CD14-positive monocyte (primary cell): Measurements from ENCODE around the gene STMP1. TPM values are rescaled to one million over a fixed set of nuclear protein-coding genes. Genes with fewer than 3 reads are reported as not detected.

Source experiments
- DNase-seq, 3 donors: peaks; one replicate each; pipeline ENCODE4 v3.0.0-alpha.2; 2011 to 2022
- H2AFZ ChIP-seq: 2 replicates; pipeline ENCODE4 v1.6.0; 2012; ENCODE audit warnings: mild to moderate bottlenecking, low read depth, low read length, inconsistent platforms; ENCODE audit not compliant: insufficient read depth, poor library complexity, severe bottlenecking
- H3K27ac ChIP-seq, 2 donors: 1 replicate in 1 of 2; 2 replicates in 1 of 2; pipeline ENCODE4 v1.5.1; 2012 to 2013; ENCODE audit warnings: low read length in 2 of 2, control low read depth in 1 of 2, inconsistent platforms in 1 of 2, low read depth in 1 of 2, mild to moderate bottlenecking in 1 of 2
- H3K27me3 ChIP-seq, 2 donors: one replicate each; pipeline versions ENCODE4 v1.6.0 to v1.6.1; 2011 to 2013; ENCODE audit warnings: low read length in 2 of 2; ENCODE audit not compliant: control insufficient read depth in 2 of 2, insufficient read depth in 2 of 2
- H3K36me3 ChIP-seq, 2 donors: replicated peaks in 1 of 2; 1 replicate in 1 of 2; 2 replicates in 1 of 2; pipeline versions ENCODE4 v1.5.1 to v1.6.1; 2012 to 2013; ENCODE audit warnings: low read length in 2 of 2, control low read depth in 1 of 2, inconsistent platforms in 1 of 2, mild to moderate bottlenecking in 1 of 2; ENCODE audit not compliant: insufficient read depth in 2 of 2, control insufficient read depth in 1 of 2
- H3K4me1 ChIP-seq, 2 donors: 1 replicate in 1 of 2; 2 replicates in 1 of 2; pipeline versions ENCODE4 v1.5.1 to v1.6.1; 2012 to 2013; ENCODE audit warnings: low read length in 2 of 2, control low read depth in 1 of 2, inconsistent platforms in 1 of 2, mild to moderate bottlenecking in 1 of 2, moderate library complexity in 1 of 2; ENCODE audit not compliant: insufficient read depth in 2 of 2, control insufficient read depth in 1 of 2
- H3K4me2 ChIP-seq: replicated peaks from 2 replicates; pipeline ENCODE3; 2012; ENCODE audit warnings: low read length, moderate library complexity, mild to moderate bottlenecking; ENCODE audit not compliant: poor library complexity, severe bottlenecking; ENCODE audit errors: extremely low read depth
- H3K4me3 ChIP-seq, 3 experiments: fragments of 200-600 bp in 1 of 3; sonication (generic) in 1 of 3; replicated peaks in 1 of 3; 1 replicate in 2 of 3; 2 replicates in 1 of 3; pipeline ENCODE4 v1.5.1; 2011 to 2013; ENCODE audit warnings: low read length in 3 of 3, mild to moderate bottlenecking in 3 of 3, control low read depth in 2 of 3, low read depth in 2 of 3, inconsistent platforms in 1 of 3, moderate library complexity in 1 of 3
- H3K79me2 ChIP-seq: 2 replicates; pipeline ENCODE4 v1.6.0; 2012; ENCODE audit warnings: mild to moderate bottlenecking, control low read depth, inconsistent platforms, low read length, moderate library complexity; ENCODE audit not compliant: insufficient read depth
- H3K9ac ChIP-seq: 2 replicates; pipeline ENCODE4 v1.6.0; 2017; ENCODE audit warnings: low read length, mild to moderate bottlenecking; ENCODE audit not compliant: insufficient read depth, poor library complexity, severe bottlenecking
- H3K9me3 ChIP-seq, 2 donors: replicated peaks in 1 of 2; 1 replicate in 1 of 2; 2 replicates in 1 of 2; pipeline versions ENCODE4 v1.5.1 to v1.6.1; 2012 to 2013; ENCODE audit warnings: low read length in 2 of 2, control low read depth in 1 of 2; ENCODE audit not compliant: control insufficient read depth in 1 of 2, insufficient read depth in 1 of 2
- H4K20me1 ChIP-seq: 2 replicates; pipeline ENCODE4 v1.6.0; 2012; ENCODE audit warnings: mild to moderate bottlenecking, low read length, control low read depth, moderate library complexity; ENCODE audit not compliant: insufficient read depth
- H3K27ac Mint-ChIP-seq, 7 donors: one replicate each; pipeline ENCODE4 v1.8.0; 2020; ENCODE audit warnings: mild to moderate bottlenecking in 7 of 7, mixed read lengths in 7 of 7, moderate library complexity in 6 of 7, inconsistent platforms in 2 of 7
- H3K27me3 Mint-ChIP-seq, 3 donors: one replicate each; pipeline ENCODE4 v1.8.0; 2021 to 2022; ENCODE audit warnings: low read depth in 3 of 3, mild to moderate bottlenecking in 3 of 3, mixed read lengths in 3 of 3, moderate library complexity in 3 of 3, inconsistent platforms in 1 of 3
- H3K36me3 Mint-ChIP-seq, 2 donors: one replicate each; pipeline ENCODE4 v1.8.0; 2020; ENCODE audit warnings: mixed read lengths in 2 of 2, inconsistent platforms in 1 of 2, mild to moderate bottlenecking in 1 of 2
- H3K4me1 Mint-ChIP-seq: one replicate; pipeline ENCODE4 v1.8.0; 2020; ENCODE audit warnings: mild to moderate bottlenecking, mixed read lengths
- H3K4me3 Mint-ChIP-seq, 2 donors: one replicate each; pipeline ENCODE4 v1.8.0; 2020; ENCODE audit warnings: mild to moderate bottlenecking in 2 of 2, mixed read lengths in 2 of 2, moderate library complexity in 1 of 2
- H3K9me3 Mint-ChIP-seq, 7 donors: one replicate each; pipeline ENCODE4 v1.8.0; 2020 to 2022; ENCODE audit warnings: mixed read lengths in 7 of 7, mild to moderate bottlenecking in 6 of 7, moderate library complexity in 6 of 7, inconsistent platforms in 2 of 7
- CTCF ChIP-seq: fragments of 200-600 bp; IDR thresholded peaks from one replicate; pipeline ENCODE4 v1.8.0; 2022; ENCODE audit warnings: antibody characterized with exemption, mild to moderate bottlenecking
- WGBS: methylation state at CpG from one replicate; pipeline ENCODE4 v1.1.5; 2013; ENCODE audit warnings: missing lambda C conversion rate; ENCODE audit not compliant: insufficient coverage; 5-methylcytosine and 5-hydroxymethylcytosine counted together
- intact Hi-C, 2 donors: fragments of 100-400 bp; cut with micrococcal nuclease; formaldehyde crosslinking; loops; one replicate each; pipeline versions ENCODE4 v1.15.0 to v1.15.1; 2023
- polyA plus RNA-seq, 3 donors: library from polyadenylated mRNA; depleted of rRNA in 1 of 3; unstranded in 2 of 3; stranded (reverse) in 1 of 3; fragments of 300-500 nt in 2 of 3; fragments of >200 nt in 1 of 3; fragmentation: Illumina TruSeq in 2 of 3; gene quantifications; 1 replicate in 2 of 3; 2 replicates in 1 of 3; pipeline ENCODE4 v1.2.3, GENCODE V29; 2012 to 2021

STMP1 gene
- polyA plus RNA-seq, 3 donors = 20.4 to 108 (median 88.8) TPM

GRCh38 chr7:135707570-135707966 is 45.3 kb downstream of the STMP1 start:
- 28% methylated on average over 2 of the region's 5 CpGs for WGBS
- Histone ChIP-seq H3K36me3 (no peaks in the 10 kb centered on the region), H3K4me3 (no peak overlapping the region), H3K27ac (no peak overlapping the region), H2AFZ (no peak overlapping the region), H4K20me1 (no peaks in the 10 kb centered on the region), H3K9ac (no peak overlapping the region), H3K27me3 (no peaks in the 10 kb centered on the region), H3K4me1 (no peaks in the 10 kb centered on the region), H3K9me3 (no peaks in the 10 kb centered on the region), H3K79me2 (no peaks in the 10 kb centered on the region), H3K4me2 (no peak overlapping the region)
- H3K4me1 Mint-ChIP-seq = no peaks in the 10 kb centered on the region
- DNase-seq = no peak
- TF ChIP-seq CTCF = no peak
- intact Hi-C loops = no loop called here
- H3K9me3 Mint-ChIP-seq = no peaks in the 10 kb centered on the region
- no peak overlapping the region for H3K27ac Mint-ChIP-seq
- H3K27me3 Mint-ChIP-seq = peaks cover 0 to 6% (median 1%) of the 10 kb centered on the region in 3 donors
- H3K4me3 Mint-ChIP-seq = no peak overlapping the region
- H3K36me3 Mint-ChIP-seq = no peaks in the 10 kb centered on the region

GRCh38 chr7:135708041-135708440 is 45.7 kb downstream of the STMP1 start:
- no peaks in the 10 kb centered on the region for H3K36me3 ChIP-seq
- H3K9me3 ChIP-seq = no peaks in the 10 kb centered on the region
- intact Hi-C loops = no loop called here
- H3K27me3 ChIP-seq = no peaks in the 10 kb centered on the region
- Mint-ChIP-seq H3K4me1 (no peaks in the 10 kb centered on the region), H3K27ac (no peak overlapping the region), H3K9me3 (no peaks in the 10 kb centered on the region), H3K27me3 (peaks cover 0 to 4% (median 3%) of the 10 kb centered on the region in 3 donors), H3K36me3 (no peaks in the 10 kb centered on the region), H3K4me3 (no peak overlapping the region)
- no peak for TF ChIP-seq CTCF
- DNase-seq = no peak
- no peaks in the 10 kb centered on the region for H3K4me1 ChIP-seq
- no peak overlapping the region for H2AFZ ChIP-seq
- H3K9ac ChIP-seq = no peak overlapping the region
- 94% methylated on average over 7 of the region's 14 CpGs for WGBS
- H3K27ac ChIP-seq = no peak overlapping the region
- no peak overlapping the region for H3K4me3 ChIP-seq
- no peak overlapping the region for H3K4me2 ChIP-seq
- H4K20me1 ChIP-seq = no peaks in the 10 kb centered on the region
- no peaks in the 10 kb centered on the region for H3K79me2 ChIP-seq
